Upper lobe of left lung (tissue), 6 donors: ENCODE data around the gene RCCD1. TPM values are rescaled to one million over a fixed set of nuclear protein-coding genes. Genes with fewer than 3 reads are reported as not detected.

ENCODE experiments used
- ATAC-seq, 2 donors: fragments of 200-7000 bp; cut with Tn5 transposase; one replicate each; pipeline ENCODE4 v1.9.1; 2022; ENCODE audit warnings: mild to moderate bottlenecking in 2 of 2, moderate library complexity in 2 of 2; ENCODE audit not compliant: low FRiP score in 2 of 2
- DNase-seq, 2 donors: peaks; one replicate each; pipeline ENCODE4 v3.0.0-alpha.2; 2019 to 2020
- H3K27ac ChIP-seq, 4 donors: fragments of 200-600 bp; sonication (generic); one replicate each; pipeline ENCODE4 v1.5.1; 2016 to 2019
- H3K27me3 ChIP-seq, 4 donors: fragments of 200-600 bp; sonication (generic); one replicate each; pipeline ENCODE4 v1.5.1; 2017 to 2019
- H3K36me3 ChIP-seq, 4 donors: fragments of 200-600 bp; sonication (generic); one replicate each; pipeline ENCODE4 v1.5.1; 2016 to 2019
- H3K4me1 ChIP-seq, 4 donors: fragments of 200-600 bp; sonication (generic); one replicate each; pipeline ENCODE4 v1.5.1; 2018 to 2019
- H3K4me3 ChIP-seq, 4 donors: fragments of 200-600 bp; sonication (generic); one replicate each; pipeline ENCODE4 v1.5.1; 2017 to 2019; ENCODE audit warnings: mild to moderate bottlenecking in 2 of 4, moderate library complexity in 1 of 4
- H3K9me3 ChIP-seq, 4 donors: fragments of 200-600 bp; sonication (generic); one replicate each; pipeline ENCODE4 v1.5.1; 2018 to 2019
- EP300 ChIP-seq, 4 donors: sonication (generic); formaldehyde crosslinking; IDR thresholded peaks; one replicate each; pipeline ENCODE4 v1.5.1; 2017; ENCODE audit warnings: antibody characterized with exemption in 4 of 4, control low read depth in 2 of 4
- POLR2A ChIP-seq, 4 donors: fragments of 450-650 bp; IDR thresholded peaks; one replicate each; pipeline ENCODE4 v1.5.1; 2016 to 2017; ENCODE audit warnings: antibody characterized with exemption in 4 of 4, mild to moderate bottlenecking in 2 of 4
- POLR2AphosphoS5 ChIP-seq, 2 donors: sonication (generic); formaldehyde crosslinking; IDR thresholded peaks; one replicate each; pipeline ENCODE4 v1.5.1; 2017; ENCODE audit warnings: antibody characterized with exemption in 2 of 2
- WGBS, 2 donors: methylation state at CpG; one replicate each; pipeline ENCODE4 v1.1.5; 2017 to 2018; 5-methylcytosine and 5-hydroxymethylcytosine counted together
- total RNA-seq, 6 donors: library from RNA; depleted of rRNA in 4 of 6; stranded (reverse); fragments of >200 nt in 4 of 6; gene quantifications; one replicate each; pipeline versions ENCODE4 v1.1.0 to v1.2.1, GENCODE V29; 2016 to 2021
- TF ChIP-seq, protein P1 (sequence below), 6 experiments: fragments of 450-650 bp in 4 of 6; fragments of 200-600 bp in 2 of 6; sonication (generic) in 2 of 6; IDR thresholded peaks; one replicate each; pipeline ENCODE4 v1.5.1; 2016 to 2019; ENCODE audit warnings: antibody characterized with exemption in 6 of 6
- donor health status: DM: no; HTN: no; CAD: no; lungs with moderate emphysema.
- donor health status: DM: no; HTN: yes; CAD: no; lungs with severe emphysema.

Gene RCCD1
- total RNA-seq, 6 donors from 2014 or later = 3.8 to 21.0 (median 9.4) TPM

DNA sequence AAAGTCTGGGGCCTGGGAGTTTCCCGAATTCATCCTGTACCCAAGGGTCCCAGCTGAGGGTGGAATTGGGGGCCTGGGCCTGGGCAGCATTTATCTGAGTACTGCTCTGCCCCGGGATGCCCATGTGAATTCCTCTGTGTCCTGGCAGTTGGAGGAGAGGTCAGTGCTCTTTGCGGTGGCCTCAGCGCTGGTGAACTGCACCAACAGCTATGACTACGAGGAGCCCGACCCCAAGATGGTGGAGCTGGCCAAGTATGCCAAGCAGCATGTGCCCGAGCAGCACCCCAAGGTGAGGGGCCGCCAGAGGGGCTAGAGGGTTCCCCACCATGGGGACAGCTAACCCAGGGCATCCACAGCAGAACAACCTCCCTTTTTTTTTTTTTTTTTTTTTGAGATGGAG is 6.2 kb upstream of the RCCD1 start:
- no peak for TF ChIP-seq POLR2AphosphoS5 (IDR thresholded peaks at IDR 0.05)
- TF ChIP-seq, protein P1, sequence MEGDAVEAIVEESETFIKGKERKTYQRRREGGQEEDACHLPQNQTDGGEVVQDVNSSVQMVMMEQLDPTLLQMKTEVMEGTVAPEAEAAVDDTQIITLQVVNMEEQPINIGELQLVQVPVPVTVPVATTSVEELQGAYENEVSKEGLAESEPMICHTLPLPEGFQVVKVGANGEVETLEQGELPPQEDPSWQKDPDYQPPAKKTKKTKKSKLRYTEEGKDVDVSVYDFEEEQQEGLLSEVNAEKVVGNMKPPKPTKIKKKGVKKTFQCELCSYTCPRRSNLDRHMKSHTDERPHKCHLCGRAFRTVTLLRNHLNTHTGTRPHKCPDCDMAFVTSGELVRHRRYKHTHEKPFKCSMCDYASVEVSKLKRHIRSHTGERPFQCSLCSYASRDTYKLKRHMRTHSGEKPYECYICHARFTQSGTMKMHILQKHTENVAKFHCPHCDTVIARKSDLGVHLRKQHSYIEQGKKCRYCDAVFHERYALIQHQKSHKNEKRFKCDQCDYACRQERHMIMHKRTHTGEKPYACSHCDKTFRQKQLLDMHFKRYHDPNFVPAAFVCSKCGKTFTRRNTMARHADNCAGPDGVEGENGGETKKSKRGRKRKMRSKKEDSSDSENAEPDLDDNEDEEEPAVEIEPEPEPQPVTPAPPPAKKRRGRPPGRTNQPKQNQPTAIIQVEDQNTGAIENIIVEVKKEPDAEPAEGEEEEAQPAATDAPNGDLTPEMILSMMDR (IDR thresholded peaks at IDR 0.05) = no peak
- TF ChIP-seq POLR2A (IDR thresholded peaks at IDR 0.05) = no peak
- no peak for TF ChIP-seq EP300 (IDR thresholded peaks at IDR 0.05)
- ATAC-seq (no peak), DNase-seq (no peak)
- H3K36me3 ChIP-seq = peaks cover 40 to 97% (median 88%) of the 10 kb centered on the region in 4 donors
- H3K27me3 ChIP-seq = no peaks in the 10 kb centered on the region
- no peak overlapping the region for H3K4me3 ChIP-seq
- no peak overlapping the region for H3K27ac ChIP-seq
- WGBS, 2 donors = 82 to 99% methylated on average over 2 to 8 of the region's 8 CpGs
- H3K4me1 ChIP-seq = no peaks in the 10 kb centered on the region
- no peaks in the 10 kb centered on the region for H3K9me3 ChIP-seq

GRCh38 chr15:90949979-90950675 is 4.6 kb upstream of the RCCD1 start:
- Histone ChIP-seq H3K27ac (no peak overlapping the region), H3K27me3 (no peaks in the 10 kb centered on the region), H3K4me3 (no peak overlapping the region), H3K9me3 (no peaks in the 10 kb centered on the region), H3K4me1 (peaks cover under 1 to 7% (median 4%) of the 10 kb centered on the region in 4 donors), H3K36me3 (peaks cover 28 to 85% (median 75%) of the 10 kb centered on the region in 4 donors)
- no peak for ATAC-seq
- no peak for TF ChIP-seq POLR2AphosphoS5 (IDR thresholded peaks at IDR 0.05)
- TF ChIP-seq, protein P1 (IDR thresholded peaks at IDR 0.05) = no peak
- no peak for TF ChIP-seq EP300 (IDR thresholded peaks at IDR 0.05)
- TF ChIP-seq POLR2A (IDR thresholded peaks at IDR 0.05) = no peak
- peak in 1 of 2 donors; percentile 47 for DNase-seq
- 92 to 93% methylated on average over 8 to 22 of the region's 23 CpGs for WGBS, 2 donors

GRCh38 chr15:90950676-90951075 is 4.0 kb upstream of the RCCD1 start:
- 97 to 100% methylated on average over 2 to 6 of the region's 6 CpGs for WGBS, 2 donors
- no peak overlapping the region for H3K27ac ChIP-seq
- no peak for DNase-seq

GRCh38 chr15:90952901-90953677 is 1.6 kb upstream of the RCCD1 start:
- Histone ChIP-seq H3K27ac (no peak overlapping the region), H3K9me3 (no peaks in the 10 kb centered on the region), H3K27me3 (no peaks in the 10 kb centered on the region), H3K36me3 (peaks cover 12 to 58% (median 49%) of the 10 kb centered on the region in 4 donors), H3K4me1 (peaks cover 23 to 35% (median 25%) of the 10 kb centered on the region in 4 donors), H3K4me3 (no peak overlapping the region)
- 95 to 97% methylated on average over 6 to 14 of the region's 14 CpGs for WGBS, 2 donors
- DNase-seq = peak in 1 of 2 donors; percentile 46
- TF ChIP-seq POLR2AphosphoS5 (IDR thresholded peaks at IDR 0.05) = no peak
- TF ChIP-seq POLR2A (IDR thresholded peaks at IDR 0.05) = no peak
- TF ChIP-seq, protein P1 (IDR thresholded peaks at IDR 0.05) = no peak
- TF ChIP-seq EP300 (IDR thresholded peaks at IDR 0.05) = no peak
- no peak for ATAC-seq

More at GRCh38 chr15:90950676-90951075, 4.0 kb upstream of the RCCD1 start:
- no peaks in the 10 kb centered on the region for H3K9me3 ChIP-seq
- H3K4me3 ChIP-seq = no peak overlapping the region
- no peaks in the 10 kb centered on the region for H3K27me3 ChIP-seq
- ATAC-seq = no peak
- peaks cover 25 to 82% (median 69%) of the 10 kb centered on the region in 4 donors for H3K36me3 ChIP-seq
- TF ChIP-seq EP300 (IDR thresholded peaks at IDR 0.05) = no peak
- no peak for TF ChIP-seq POLR2AphosphoS5 (IDR thresholded peaks at IDR 0.05)
- TF ChIP-seq, protein P1 (IDR thresholded peaks at IDR 0.05) = no peak
- no peak for TF ChIP-seq POLR2A (IDR thresholded peaks at IDR 0.05)
- H3K4me1 ChIP-seq = peaks cover 6 to 13% (median 10%) of the 10 kb centered on the region in 4 donors
